Astrocyte (in vitro differentiated cells and primary cell): Measurements from ENCODE around the gene TPD52L2. TPM values are rescaled to one million over a fixed set of nuclear protein-coding genes. Genes with fewer than 3 reads are reported as not detected.

Experiments
- DNase-seq: peaks from one replicate; pipeline ENCODE4 v3.0.0-alpha.2; 2010; ENCODE audit warnings: low read depth
- FAIRE-seq: peaks from 2 replicates; lab custom pipeline; 2011; peaks lifted over from hg19 to GRCh38; lab: Jason Lieb, UNC
- H2AFZ ChIP-seq: 2 replicates; pipeline ENCODE4 v1.6.0; 2012; ENCODE audit warnings: low read depth, low read length, inconsistent platforms
- H3K27ac ChIP-seq: 2 replicates; pipeline ENCODE4 v1.5.1; 2011; ENCODE audit warnings: low read depth, low read length, inconsistent platforms
- H3K27me3 ChIP-seq: 2 replicates; pipeline ENCODE4 v1.6.0; 2011; ENCODE audit warnings: low read length, inconsistent platforms; ENCODE audit not compliant: insufficient read depth
- H3K36me3 ChIP-seq: 2 replicates; pipeline ENCODE4 v1.5.1; 2011; ENCODE audit warnings: low read length, inconsistent platforms; ENCODE audit not compliant: insufficient read depth
- H3K4me1 ChIP-seq: 2 replicates; pipeline ENCODE4 v1.5.1; 2011; ENCODE audit warnings: low read length, inconsistent platforms; ENCODE audit not compliant: insufficient read depth
- H3K4me2 ChIP-seq: 2 replicates; pipeline ENCODE4 v1.6.0; 2012; ENCODE audit warnings: low read length, inconsistent platforms
- H3K4me3 ChIP-seq: 2 replicates; pipeline ENCODE4 v1.5.1; 2011; ENCODE audit warnings: low read depth, mild to moderate bottlenecking, low read length, inconsistent platforms; ENCODE audit not compliant: insufficient read depth
- H3K79me2 ChIP-seq: 2 replicates; pipeline ENCODE4 v1.6.0; 2012; ENCODE audit warnings: mild to moderate bottlenecking, low read length, inconsistent platforms; ENCODE audit not compliant: insufficient read depth
- H3K9ac ChIP-seq: 2 replicates; pipeline ENCODE4 v1.6.0; 2012; ENCODE audit warnings: mild to moderate bottlenecking, low read length, inconsistent platforms
- H3K9me3 ChIP-seq: 2 replicates; pipeline ENCODE4 v1.5.1; 2012; ENCODE audit warnings: low read depth, mild to moderate bottlenecking, low read length, inconsistent platforms; ENCODE audit not compliant: insufficient read depth
- H4K20me1 ChIP-seq: 2 replicates; pipeline ENCODE4 v1.6.0; 2012; ENCODE audit warnings: low read length, inconsistent platforms; ENCODE audit not compliant: insufficient read depth
- H3K27ac Mint-ChIP-seq: one replicate; pipeline ENCODE4 v1.8.0; 2021; ENCODE audit warnings: mild to moderate bottlenecking, mixed read lengths; ENCODE audit not compliant: unreplicated experiment
- H3K27me3 Mint-ChIP-seq: one replicate; pipeline ENCODE4 v1.8.0; 2021; ENCODE audit warnings: low read depth, mixed read lengths; ENCODE audit not compliant: unreplicated experiment
- H3K36me3 Mint-ChIP-seq: one replicate; pipeline ENCODE4 v1.8.0; 2021; ENCODE audit warnings: low read depth, mixed read lengths; ENCODE audit not compliant: unreplicated experiment
- H3K4me1 Mint-ChIP-seq: one replicate; pipeline ENCODE4 v1.8.0; 2021; ENCODE audit warnings: low read depth, mixed read lengths; ENCODE audit not compliant: unreplicated experiment
- H3K4me3 Mint-ChIP-seq: one replicate; pipeline ENCODE4 v1.8.0; 2021; ENCODE audit warnings: mild to moderate bottlenecking, moderate library complexity, mixed read lengths; ENCODE audit not compliant: unreplicated experiment
- H3K9me3 Mint-ChIP-seq: one replicate; pipeline ENCODE4 v1.8.0; 2021; ENCODE audit warnings: mild to moderate bottlenecking, mixed read lengths; ENCODE audit not compliant: unreplicated experiment
- CTCF ChIP-seq: IDR thresholded peaks from 2 replicates; pipeline ENCODE4 v1.5.1; 2011; ENCODE audit warnings: low read depth, mild to moderate bottlenecking, inconsistent platforms, low read length, moderate library complexity; ENCODE audit not compliant: insufficient read depth
- EZH2 ChIP-seq: IDR thresholded peaks from 2 replicates; pipeline ENCODE4 v1.6.1; 2012; ENCODE audit warnings: mild to moderate bottlenecking, low read length, inconsistent platforms; ENCODE audit not compliant: insufficient read depth
- total RNA-seq: library from RNA; stranded (reverse); gene quantifications from 2 replicates; pipeline ENCODE4 v1.2.1, GENCODE V29; 2021

TPD52L2 gene
- total RNA-seq, 1 donor from 2014 or later, result 145 TPM

- no peaks in the 10 kb centered on the region for H3K9me3 Mint-ChIP-seq
- Histone ChIP-seq H3K79me2 (no peaks in the 10 kb centered on the region), H3K9ac (peak overlapping the region; percentile 14), H3K36me3 (no peaks in the 10 kb centered on the region), H3K27me3 (peaks cover 4% of the 10 kb centered on the region), H2AFZ (peak overlapping the region; percentile 47), H3K27ac (no peak overlapping the region), H3K4me2 (peak overlapping the region; percentile 67), H3K9me3 (no peaks in the 10 kb centered on the region), H3K4me3 (no peak overlapping the region), H3K4me1 (peaks cover 32% of the 10 kb centered on the region), H4K20me1 (no peaks in the 10 kb centered on the region)
- no peak for TF ChIP-seq EZH2
- TF ChIP-seq CTCF, result no peak
- H3K36me3 Mint-ChIP-seq, result no peaks in the 10 kb centered on the region
- H3K4me3 Mint-ChIP-seq, result no peak overlapping the region
- no peak for DNase-seq
- H3K27me3 Mint-ChIP-seq, result no peaks in the 10 kb centered on the region
- peaks cover 6% of the 10 kb centered on the region for H3K4me1 Mint-ChIP-seq
- no peak overlapping the region for H3K27ac Mint-ChIP-seq
- FAIRE-seq, result no peak
Observed at GRCh38 chr20:63854069-63854765, 10.9 kb upstream of the TPD52L2 start.

GRCh38 chr20:63854766-63855362 lies 10.2 kb upstream of the TPD52L2 start:
- Histone ChIP-seq H3K36me3 (no peaks in the 10 kb centered on the region), H2AFZ (peak overlapping the region; percentile 47), H3K4me3 (peak overlapping the region; percentile 10), H4K20me1 (no peaks in the 10 kb centered on the region), H3K4me2 (peak overlapping the region; percentile 67), H3K27me3 (peaks cover 4% of the 10 kb centered on the region), H3K4me1 (peaks cover 32% of the 10 kb centered on the region), H3K79me2 (no peaks in the 10 kb centered on the region), H3K9me3 (no peaks in the 10 kb centered on the region), H3K9ac (peak overlapping the region; percentile 14), H3K27ac (no peak overlapping the region)
- Mint-ChIP-seq H3K4me1 (peaks cover 6% of the 10 kb centered on the region), H3K27ac (no peak overlapping the region), H3K27me3 (no peaks in the 10 kb centered on the region), H3K36me3 (peaks cover 2% of the 10 kb centered on the region), H3K9me3 (no peaks in the 10 kb centered on the region), H3K4me3 (no peak overlapping the region)
- TF ChIP-seq EZH2 (no peak), CTCF (no peak)
- no peak for FAIRE-seq
- no peak for DNase-seq
